ENCODE results near the gene RTBDN.

The RTBDN gene

DNA sequence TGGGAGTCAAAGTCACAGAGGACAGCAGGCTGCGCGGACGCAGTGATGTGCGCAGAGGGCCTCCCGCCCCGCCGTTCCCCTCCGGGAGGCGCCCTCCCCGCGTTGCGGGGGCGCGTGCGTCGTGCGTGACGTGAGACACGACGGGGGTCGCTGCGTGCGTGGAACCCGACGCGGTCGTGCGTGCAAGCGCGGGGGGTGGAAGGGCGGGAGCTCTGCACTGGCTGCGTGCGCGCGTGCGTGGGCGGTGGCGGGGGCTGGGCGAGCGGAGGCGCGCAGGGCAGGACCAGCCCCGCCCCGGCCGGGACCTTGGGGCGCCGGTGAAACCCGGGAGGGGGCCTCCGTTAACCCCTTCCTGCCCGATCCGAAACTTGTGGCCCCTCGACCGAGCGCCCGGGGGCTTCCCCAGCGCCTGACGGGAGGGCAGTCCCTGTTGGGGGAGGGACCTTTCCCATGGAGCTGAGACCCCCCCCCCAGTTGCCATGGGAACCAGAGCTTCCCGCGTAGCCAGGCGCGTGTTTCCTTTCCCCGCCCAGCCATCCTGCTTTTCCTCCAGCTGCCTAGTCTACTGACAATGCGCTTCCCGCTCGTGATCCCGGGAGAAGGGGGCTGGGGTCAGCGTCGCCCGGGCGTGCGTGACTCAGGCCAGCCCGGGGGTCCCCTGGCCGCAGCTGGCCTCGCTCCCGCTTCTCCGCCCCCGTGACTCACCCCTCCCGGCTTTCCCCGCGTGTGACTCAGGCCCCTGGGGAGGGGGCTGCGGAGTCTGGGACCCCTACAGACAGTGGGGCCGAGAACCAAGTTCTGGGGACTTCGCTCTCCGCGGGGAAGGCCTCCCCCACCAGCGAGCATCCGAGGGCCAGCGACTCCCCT, 51.7 kb downstream of the RTBDN start:
- DNase-seq (ENCODE audit: low spot score): peak; percentile 69
- TF ChIP-seq, protein P1, sequence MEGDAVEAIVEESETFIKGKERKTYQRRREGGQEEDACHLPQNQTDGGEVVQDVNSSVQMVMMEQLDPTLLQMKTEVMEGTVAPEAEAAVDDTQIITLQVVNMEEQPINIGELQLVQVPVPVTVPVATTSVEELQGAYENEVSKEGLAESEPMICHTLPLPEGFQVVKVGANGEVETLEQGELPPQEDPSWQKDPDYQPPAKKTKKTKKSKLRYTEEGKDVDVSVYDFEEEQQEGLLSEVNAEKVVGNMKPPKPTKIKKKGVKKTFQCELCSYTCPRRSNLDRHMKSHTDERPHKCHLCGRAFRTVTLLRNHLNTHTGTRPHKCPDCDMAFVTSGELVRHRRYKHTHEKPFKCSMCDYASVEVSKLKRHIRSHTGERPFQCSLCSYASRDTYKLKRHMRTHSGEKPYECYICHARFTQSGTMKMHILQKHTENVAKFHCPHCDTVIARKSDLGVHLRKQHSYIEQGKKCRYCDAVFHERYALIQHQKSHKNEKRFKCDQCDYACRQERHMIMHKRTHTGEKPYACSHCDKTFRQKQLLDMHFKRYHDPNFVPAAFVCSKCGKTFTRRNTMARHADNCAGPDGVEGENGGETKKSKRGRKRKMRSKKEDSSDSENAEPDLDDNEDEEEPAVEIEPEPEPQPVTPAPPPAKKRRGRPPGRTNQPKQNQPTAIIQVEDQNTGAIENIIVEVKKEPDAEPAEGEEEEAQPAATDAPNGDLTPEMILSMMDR (conservative IDR thresholded peaks at IDR 0.05; ENCODE audit: low read depth): no peak
- ChIA-PET CTCF (interaction anchor here (0.5 to 1.4 kb wide), 5 partner anchors 9 to 249 kb away, joined by 3 to 8 read pairs (median 4); partner anchors contain the start of gene JUNB), POLR2A (ENCODE audit: low non-redundant PET) (interaction anchor here (1.2 to 1.9 kb wide), 2 partner anchors 8 to 10 kb away, joined by 15 to 16 read pairs; partner anchors contain the start of gene JUNB)
- H3K27ac ChIP-seq: peak overlapping the region; percentile 100

DNA sequence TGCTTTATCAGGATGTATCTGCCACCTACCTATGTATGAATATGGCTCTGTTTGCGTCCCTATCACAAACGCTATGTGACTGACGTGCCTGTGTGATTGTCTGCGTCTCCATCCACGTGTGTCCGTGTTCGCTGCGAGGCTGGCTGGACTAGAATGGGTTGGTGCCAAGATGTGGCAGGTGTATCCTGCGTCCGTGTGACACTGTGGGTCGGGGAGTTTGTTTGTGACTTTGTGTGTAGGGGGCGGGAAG, 52.3 kb downstream of the RTBDN start:
- CTCF ChIA-PET: interaction anchor here (0.7 to 1.4 kb wide), 3 partner anchors 10 to 24 kb away, joined by 3 to 8 read pairs (median 4); partner anchors contain the start of gene JUNB
- no peak for DNase-seq (ENCODE audit: low spot score)
- H3K27ac ChIP-seq: peak overlapping the region; percentile 100
- POLR2A ChIA-PET (ENCODE audit: low non-redundant PET): interaction anchor here (1.2 to 1.9 kb wide), 2 partner anchors 9 to 11 kb away, joined by 15 to 16 read pairs; partner anchors contain the start of gene JUNB
- TF ChIP-seq, protein P1 (conservative IDR thresholded peaks at IDR 0.05; ENCODE audit: low read depth): no peak

DNA sequence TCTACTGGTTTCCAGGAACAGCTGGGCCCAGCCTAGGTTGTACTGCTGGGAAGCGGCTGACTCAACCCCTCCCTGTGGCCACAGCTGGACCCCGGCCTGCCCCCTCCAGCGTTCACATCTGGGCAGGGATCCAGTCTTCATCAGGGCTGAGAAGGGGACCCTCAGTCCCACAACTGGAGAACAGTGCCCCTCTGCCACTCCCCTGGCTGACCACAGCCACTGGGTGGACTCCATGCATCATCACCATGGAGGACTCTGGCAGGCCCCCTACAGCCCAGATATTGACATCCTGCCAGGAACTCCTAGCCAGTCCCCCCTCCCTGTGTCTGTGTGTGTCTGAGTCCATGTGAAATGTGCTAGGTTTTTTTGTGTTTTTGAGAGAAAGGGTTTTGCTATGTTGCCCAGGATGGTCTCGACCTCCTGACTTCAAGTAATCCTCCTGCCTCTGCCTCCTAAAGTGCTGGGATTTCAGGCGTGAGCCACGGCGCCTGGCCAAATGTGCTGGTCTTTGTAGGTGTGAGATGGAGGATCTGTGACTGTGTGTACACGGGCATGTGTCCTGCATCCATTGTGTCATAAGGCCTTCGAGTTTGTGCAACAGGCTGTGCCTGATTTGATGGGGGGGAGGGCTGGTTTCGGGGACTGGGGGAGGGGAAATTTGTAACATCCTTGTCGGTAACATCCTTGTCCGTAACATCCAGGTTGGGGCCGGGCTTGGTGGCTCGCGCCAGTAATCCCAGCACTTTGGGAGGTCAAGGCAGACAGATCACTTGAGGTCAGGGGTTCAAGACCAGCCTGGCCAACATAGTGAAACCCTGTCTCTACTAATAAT, 55.0 kb downstream of the RTBDN start:
- ChIA-PET CTCF (interaction anchor here (0.8 to 2.5 kb wide), 2 partner anchors 9 to 55 kb away, joined by 3 to 11 read pairs; partner anchors contain the start of gene RTBDN), POLR2A (ENCODE audit: low non-redundant PET) (interaction anchor here (4.3 kb wide), 1 partner anchor 12 kb away, joined by 120 read pairs; the partner anchor contains the start of gene JUNB)
- H3K27ac ChIP-seq: peak overlapping the region; percentile 99
- TF ChIP-seq, protein P1 (conservative IDR thresholded peaks at IDR 0.05; ENCODE audit: low read depth): no peak
- no peak for DNase-seq (ENCODE audit: low spot score)

DNA sequence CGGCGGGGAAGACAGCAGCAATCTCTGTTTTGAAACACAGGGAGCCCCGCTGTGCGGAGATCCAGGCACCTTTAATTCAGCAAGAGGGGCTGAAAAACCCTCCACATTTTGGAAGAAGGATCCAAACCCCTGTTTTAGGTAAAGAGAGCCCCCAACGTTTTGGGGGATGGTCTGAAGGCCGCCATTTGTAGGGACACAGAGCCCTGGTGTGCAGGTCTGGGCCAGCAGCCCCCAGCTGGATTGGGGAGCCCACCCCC, 55.5 kb downstream of the RTBDN start:
- TF ChIP-seq, protein P1 (conservative IDR thresholded peaks at IDR 0.05; ENCODE audit: low read depth): no peak
- DNase-seq (ENCODE audit: low spot score): no peak
- H3K27ac ChIP-seq: peak overlapping the region; percentile 99
- POLR2A ChIA-PET (ENCODE audit: low non-redundant PET): interaction anchor here (2.3 to 4.3 kb wide), 2 partner anchors 13 to 17 kb away, joined by 8 to 120 read pairs; partner anchors contain the start of gene JUNB
- CTCF ChIA-PET: interaction anchor here (0.8 to 3.3 kb wide), 4 partner anchors 10 to 55 kb away, joined by 3 to 40 read pairs (median 10); partner anchors contain the start of genes JUNB and RTBDN

DNA sequence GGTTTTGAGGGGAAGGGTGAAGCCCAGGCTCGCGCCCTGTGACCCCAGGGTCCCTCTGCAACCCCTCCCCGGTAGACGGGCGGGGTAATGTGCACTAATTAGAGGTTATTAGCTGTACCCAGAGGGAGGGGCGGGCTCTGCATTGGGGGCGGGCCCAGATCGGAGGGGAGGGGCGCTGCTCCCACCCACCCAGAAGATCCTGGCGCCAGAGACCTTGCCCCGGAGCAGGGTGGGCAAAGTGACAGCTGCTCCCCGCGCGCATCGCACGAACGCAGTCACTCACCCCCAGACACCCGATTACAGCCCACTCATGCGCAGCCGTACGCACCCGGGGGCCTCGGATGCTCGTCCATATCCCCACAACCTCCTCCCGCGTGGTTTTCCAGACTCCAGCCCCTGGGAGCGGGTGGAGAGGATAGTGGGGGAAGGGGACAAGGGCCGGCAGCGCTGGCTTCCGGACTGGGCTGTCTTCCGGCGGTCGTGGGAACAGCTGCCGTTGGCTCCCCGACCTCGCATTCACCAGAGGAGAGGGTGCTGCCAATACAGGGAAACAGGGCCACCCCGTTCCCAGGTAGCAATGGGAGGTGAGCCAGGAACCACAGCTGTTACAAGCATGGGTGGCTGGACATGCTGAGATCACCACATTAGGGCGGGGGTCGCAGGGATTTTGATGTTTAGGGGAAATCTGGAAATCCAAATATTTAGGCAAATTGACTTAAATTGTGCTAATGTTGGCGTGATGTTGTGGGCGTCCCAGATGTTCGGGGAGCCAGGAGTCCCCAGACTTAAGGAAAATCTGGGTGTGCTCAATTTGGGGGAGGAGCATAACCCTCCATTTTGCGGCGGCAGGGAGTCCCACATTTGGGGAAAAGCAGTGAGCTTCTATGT, 56.1 kb downstream of the RTBDN start:
- TF ChIP-seq, protein P1 (conservative IDR thresholded peaks at IDR 0.05; ENCODE audit: low read depth): no peak
- ChIA-PET CTCF (interaction anchor here (0.6 to 3.3 kb wide), 11 partner anchors 8 to 113 kb away, joined by 3 to 40 read pairs (median 5); partner anchors contain the start of genes GCDH, JUNB, RNASEH2A and RTBDN), POLR2A (ENCODE audit: low non-redundant PET) (interaction anchor here (2.3 to 4.3 kb wide), 2 partner anchors 13 to 18 kb away, joined by 8 to 120 read pairs; partner anchors contain the start of gene JUNB)
- H3K27ac ChIP-seq: peak overlapping the region; percentile 99
- DNase-seq (ENCODE audit: low spot score): peak; percentile 58

Measured in RWPE1 (cell line).